ENCODE data around the gene GULP1. TPM values are rescaled to one million over a fixed set of nuclear protein-coding genes. Genes with fewer than 3 reads are reported as not detected.

GULP1 gene
- total and polyA plus RNA-seq, 10 of the 15 experiments (the other 5 are each of a cell fraction or from before 2014, with no cell fraction given): 0.02 to 1.3 (median 0.15) TPM; not detected in 5

DNA sequence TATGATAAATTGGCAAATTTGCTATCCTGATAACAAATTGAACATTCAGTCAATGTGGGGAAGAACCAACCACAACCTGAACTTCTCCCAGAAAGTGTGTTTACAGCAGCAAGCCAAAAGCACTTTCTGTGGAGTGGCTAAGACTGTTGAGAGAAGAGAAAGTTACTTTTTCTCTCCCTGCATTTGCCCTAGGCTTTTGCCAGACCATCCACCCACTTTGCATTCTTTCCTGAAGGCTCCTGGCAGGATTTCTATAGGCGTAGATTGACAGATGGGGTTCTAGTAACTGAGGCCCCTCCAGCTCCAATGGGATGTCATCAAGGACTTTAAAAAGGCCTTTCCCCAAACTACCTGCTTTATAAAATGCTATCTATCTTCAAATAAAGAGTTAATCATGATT, 215.2 kb downstream of the GULP1 start:
- Histone ChIP-seq H4K20me1 (ENCODE audit: control insufficient read depth, insufficient read depth) (no peaks in the 10 kb centered on the region), H3K9ac (ENCODE audit: control insufficient read depth, insufficient read depth, low read length) (no peak overlapping the region), H3K27me3 (replicated peaks in 1 of 2; ENCODE audit: control insufficient read depth in 2 of 2, insufficient read depth in 2 of 2, low read length in 1 of 2) (no peaks in the 10 kb centered on the region), H3K4me1 (ENCODE audit: control insufficient read depth, insufficient read depth, low read length) (no peaks in the 10 kb centered on the region), H3K36me3 (ENCODE audit: control insufficient read depth in 2 of 2, insufficient read depth in 2 of 2, low read length in 1 of 2) (no peaks in the 10 kb centered on the region), H3K4me2 (ENCODE audit: control insufficient read depth, insufficient read depth) (no peak overlapping the region), H3K27ac (ENCODE audit: control insufficient read depth, insufficient read depth) (no peak overlapping the region), H2AFZ (ENCODE audit: control insufficient read depth, low read depth, low read length) (no peak overlapping the region), H3K4me3 (no peak overlapping the region), H3K79me2 (ENCODE audit: control insufficient read depth, insufficient read depth, low read length) (no peaks in the 10 kb centered on the region), H3K9me3 (replicated peaks; ENCODE audit: control insufficient read depth, insufficient read depth, low read length) (no peaks in the 10 kb centered on the region)
- BruUV-seq (replicated peaks): no TSS peak
- intact Hi-C loops (cut with micrococcal nuclease; ENCODE audit: unreplicated experiment) (no loop called here), in situ Hi-C loops (cut with MboI) (no loop called here)
- RAD21 ChIA-PET (ENCODE audit: unreplicated experiment): no interaction called here
- DNase-seq (ENCODE audit: low read depth, low spot score) (no peak), ATAC-seq (no peak), FAIRE-seq (no peak)
- SMC1A ChIA-PET (ENCODE audit: uncharacterized antibody, unreplicated experiment): no interaction called here
- TF ChIP-seq CBX3 (IDR thresholded peaks at IDR 0.05; ENCODE audit: borderline replicate concordance, low read depth): no peak
- no peak for TF ChIP-seq ZNF24 (IDR thresholded peaks at IDR 0.05)
- no peak for TF ChIP-seq POLR2AphosphoS2 (IDR thresholded peaks at IDR 0.05; ENCODE audit: low read depth, low read length)
- TF ChIP-seq, protein P1, sequence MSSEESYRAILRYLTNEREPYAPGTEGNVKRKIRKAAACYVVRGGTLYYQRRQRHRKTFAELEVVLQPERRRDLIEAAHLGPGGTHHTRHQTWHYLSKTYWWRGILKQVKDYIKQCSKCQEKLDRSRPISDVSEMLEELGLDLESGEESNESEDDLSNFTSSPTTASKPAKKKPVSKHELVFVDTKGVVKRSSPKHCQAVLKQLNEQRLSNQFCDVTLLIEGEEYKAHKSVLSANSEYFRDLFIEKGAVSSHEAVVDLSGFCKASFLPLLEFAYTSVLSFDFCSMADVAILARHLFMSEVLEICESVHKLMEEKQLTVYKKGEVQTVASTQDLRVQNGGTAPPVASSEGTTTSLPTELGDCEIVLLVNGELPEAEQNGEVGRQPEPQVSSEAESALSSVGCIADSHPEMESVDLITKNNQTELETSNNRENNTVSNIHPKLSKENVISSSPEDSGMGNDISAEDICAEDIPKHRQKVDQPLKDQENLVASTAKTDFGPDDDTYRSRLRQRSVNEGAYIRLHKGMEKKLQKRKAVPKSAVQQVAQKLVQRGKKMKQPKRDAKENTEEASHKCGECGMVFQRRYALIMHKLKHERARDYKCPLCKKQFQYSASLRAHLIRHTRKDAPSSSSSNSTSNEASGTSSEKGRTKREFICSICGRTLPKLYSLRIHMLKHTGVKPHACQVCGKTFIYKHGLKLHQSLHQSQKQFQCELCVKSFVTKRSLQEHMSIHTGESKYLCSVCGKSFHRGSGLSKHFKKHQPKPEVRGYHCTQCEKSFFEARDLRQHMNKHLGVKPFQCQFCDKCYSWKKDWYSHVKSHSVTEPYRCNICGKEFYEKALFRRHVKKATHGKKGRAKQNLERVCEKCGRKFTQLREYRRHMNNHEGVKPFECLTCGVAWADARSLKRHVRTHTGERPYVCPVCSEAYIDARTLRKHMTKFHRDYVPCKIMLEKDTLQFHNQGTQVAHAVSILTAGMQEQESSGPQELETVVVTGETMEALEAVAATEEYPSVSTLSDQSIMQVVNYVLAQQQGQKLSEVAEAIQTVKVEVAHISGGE (CRISPR knock-in tag; IDR thresholded peaks at IDR 0.05): no peak
- TF ChIP-seq, protein P2, sequence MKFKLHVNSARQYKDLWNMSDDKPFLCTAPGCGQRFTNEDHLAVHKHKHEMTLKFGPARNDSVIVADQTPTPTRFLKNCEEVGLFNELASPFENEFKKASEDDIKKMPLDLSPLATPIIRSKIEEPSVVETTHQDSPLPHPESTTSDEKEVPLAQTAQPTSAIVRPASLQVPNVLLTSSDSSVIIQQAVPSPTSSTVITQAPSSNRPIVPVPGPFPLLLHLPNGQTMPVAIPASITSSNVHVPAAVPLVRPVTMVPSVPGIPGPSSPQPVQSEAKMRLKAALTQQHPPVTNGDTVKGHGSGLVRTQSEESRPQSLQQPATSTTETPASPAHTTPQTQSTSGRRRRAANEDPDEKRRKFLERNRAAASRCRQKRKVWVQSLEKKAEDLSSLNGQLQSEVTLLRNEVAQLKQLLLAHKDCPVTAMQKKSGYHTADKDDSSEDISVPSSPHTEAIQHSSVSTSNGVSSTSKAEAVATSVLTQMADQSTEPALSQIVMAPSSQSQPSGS (IDR thresholded peaks at IDR 0.05; ENCODE audit: low read length): no peak
- TF ChIP-seq MEF2A (IDR thresholded peaks at IDR 0.05; ENCODE audit: insufficient read depth, low read depth, low read length): no peak
- TF ChIP-seq, protein P3, sequence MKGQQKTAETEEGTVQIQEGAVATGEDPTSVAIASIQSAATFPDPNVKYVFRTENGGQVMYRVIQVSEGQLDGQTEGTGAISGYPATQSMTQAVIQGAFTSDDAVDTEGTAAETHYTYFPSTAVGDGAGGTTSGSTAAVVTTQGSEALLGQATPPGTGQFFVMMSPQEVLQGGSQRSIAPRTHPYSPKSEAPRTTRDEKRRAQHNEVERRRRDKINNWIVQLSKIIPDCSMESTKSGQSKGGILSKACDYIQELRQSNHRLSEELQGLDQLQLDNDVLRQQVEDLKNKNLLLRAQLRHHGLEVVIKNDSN (IDR thresholded peaks at IDR 0.05; ENCODE audit: borderline replicate concordance, extremely low read length, insufficient read depth, low read depth, low read length): no peak
- no peak for TF ChIP-seq SUZ12 (IDR thresholded peaks at IDR 0.05; ENCODE audit: unreplicated experiment)
- WGBS (ENCODE audit: insufficient coverage, insufficient replicate concordance, low lambda C conversion rate, missing lambda C conversion rate): 8% methylated on average over 1 of the region's 1 CpG
- POLR2A ChIA-PET: no interaction called here
- CTCF ChIA-PET: no interaction called here
